GM19238 (cell line): ENCODE results near the gene FADS1.

Experiments used
- DNase-seq: peaks from one replicate; pipeline ENCODE4 v3.0.0; 2011; ENCODE audit warnings: low spot score; ENCODE audit not compliant: insufficient read length

FADS1 gene

GRCh38 chr11:61778357-61778886 is 38.4 kb downstream of the FADS1 start:
- DNase-seq, result no peak

GRCh38 chr11:61777234-61778090 is 39.3 kb downstream of the FADS1 start:
- DNase-seq, result no peak

- peak; percentile 88 for DNase-seq
Measured at GRCh38 chr11:61776561-61777075, 40.2 kb downstream of the FADS1 start.

- no peak for DNase-seq
Measured at GRCh38 chr11:61775606-61776554, 40.9 kb downstream of the FADS1 start.

- no peak for DNase-seq
Measured at GRCh38 chr11:61775106-61775505, 41.7 kb downstream of the FADS1 start.

- no peak for DNase-seq
Measured at GRCh38 chr11:61774411-61774810, 42.4 kb downstream of the FADS1 start.

- no peak for DNase-seq
Measured at GRCh38 chr11:61773809-61774208, 43.0 kb downstream of the FADS1 start.

- no peak for DNase-seq
Measured at GRCh38 chr11:61773356-61773755, 43.4 kb downstream of the FADS1 start.

- DNase-seq, result no peak
Measured at GRCh38 chr11:61771985-61772455, 44.8 kb downstream of the FADS1 start.

GRCh38 chr11:61771195-61771894 is 45.5 kb downstream of the FADS1 start:
- no peak for DNase-seq

GRCh38 chr11:61769946-61770683 is 46.7 kb downstream of the FADS1 start:
- DNase-seq, result no peak

- DNase-seq, result no peak
Measured at GRCh38 chr11:61769169-61769920, 47.5 kb downstream of the FADS1 start.

- no peak for DNase-seq
Measured at GRCh38 chr11:61768376-61769076, 48.3 kb downstream of the FADS1 start.

GRCh38 chr11:61766353-61766841 is 50.4 kb downstream of the FADS1 start:
- no peak for DNase-seq

- no peak for DNase-seq
Measured at GRCh38 chr11:61765550-61766253, 51.1 kb downstream of the FADS1 start.

GRCh38 chr11:61764606-61765260 is 52.1 kb downstream of the FADS1 start:
- DNase-seq, result no peak

GRCh38 chr11:61763930-61764605 is 52.7 kb downstream of the FADS1 start:
- no peak for DNase-seq
